Stimulated activated CD8-positive, alpha-beta memory T cell treated with anti-CD3 and anti-CD28 coated beads, Interleukin-12 subunit alpha, Interleukin-12 subunit beta, amount 100 ng/mL, for 24 hours (primary cell): ENCODE results near the gene HMCN1.
"Not testable (repeated sequence)": the region's sequence is repeated elsewhere in the genome, so short reads cannot be mapped to it uniquely, and the experiment has no call there.

ENCODE experiments used
- DNase-seq: peaks from one replicate; pipeline ENCODE4 v3.0.0-alpha.2; 2020; ENCODE audit errors: extremely low read depth

Gene HMCN1

DNA sequence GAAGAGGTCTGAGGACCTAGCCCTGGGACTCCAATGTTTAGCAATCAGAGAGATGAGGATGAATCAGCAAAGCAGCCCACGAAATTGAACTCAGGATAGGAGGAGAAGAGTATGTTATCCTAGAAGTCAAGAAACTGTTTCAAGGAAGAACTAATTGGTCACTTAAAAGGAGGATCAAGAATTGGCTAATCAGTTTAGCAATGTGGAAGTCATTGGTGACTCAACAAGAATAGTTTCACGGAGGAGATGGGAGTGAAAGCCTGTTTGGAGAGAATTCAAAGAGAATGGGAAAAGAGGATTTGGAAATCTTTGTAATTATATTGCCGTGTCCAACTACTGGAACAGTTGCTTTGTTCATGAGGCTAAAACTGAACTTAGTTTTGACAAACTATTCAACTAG lies 7.4 kb downstream of the HMCN1 start:
- DNase-seq, result no peak

GRCh38 chr1:185742403-185742802 lies 8.2 kb downstream of the HMCN1 start:
- DNase-seq, result no peak

DNA sequence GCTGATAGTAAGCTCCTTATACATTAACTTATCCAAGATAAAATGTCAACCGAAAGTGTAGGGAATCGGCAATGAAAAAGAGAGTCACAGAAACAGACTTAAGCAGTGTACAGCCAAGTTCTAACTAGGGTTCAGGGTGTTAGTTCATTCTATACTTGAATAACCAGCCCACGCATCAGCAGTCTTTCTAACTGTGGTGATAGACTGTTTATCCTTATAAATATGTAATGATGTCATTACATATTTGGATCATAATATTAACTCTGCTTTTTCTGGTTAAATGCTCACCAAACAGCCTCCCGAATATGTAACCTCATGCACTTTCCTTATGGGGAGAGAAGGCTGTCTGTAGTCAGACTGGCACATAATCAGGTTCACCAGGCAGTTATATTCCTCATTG lies 11.0 kb downstream of the HMCN1 start:
- no peak for DNase-seq

DNA sequence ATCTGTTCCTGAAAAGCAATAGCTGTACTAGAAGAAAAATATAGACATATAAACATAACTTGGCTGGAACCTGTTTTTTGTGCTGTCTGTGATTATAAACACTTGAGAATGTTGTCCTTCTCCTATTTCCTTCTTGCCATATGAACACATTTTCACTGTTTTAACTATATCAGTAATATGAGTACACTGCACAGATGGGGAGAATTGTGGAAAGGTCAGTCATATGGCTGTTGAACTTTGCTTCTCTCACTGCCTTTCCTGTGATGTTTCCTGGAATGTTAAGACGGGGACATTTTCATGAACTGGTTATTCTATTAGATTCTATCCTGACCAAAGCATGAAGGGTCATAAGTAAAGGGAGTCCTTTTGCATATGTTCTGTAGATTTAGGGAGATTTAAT lies 24.9 kb downstream of the HMCN1 start:
- no peak for DNase-seq

- no peak for DNase-seq
These were observed 27.6 kb downstream of the HMCN1 start for GRCh38 chr1:185761841-185762240.

GRCh38 chr1:185767508-185768120 lies 33.4 kb downstream of the HMCN1 start:
- no peak for DNase-seq

- DNase-seq, result no peak
These were observed 34.2 kb downstream of the HMCN1 start for GRCh38 chr1:185768371-185768770.

- DNase-seq, result no peak
These were observed 34.9 kb downstream of the HMCN1 start for GRCh38 chr1:185769136-185769535.

DNA sequence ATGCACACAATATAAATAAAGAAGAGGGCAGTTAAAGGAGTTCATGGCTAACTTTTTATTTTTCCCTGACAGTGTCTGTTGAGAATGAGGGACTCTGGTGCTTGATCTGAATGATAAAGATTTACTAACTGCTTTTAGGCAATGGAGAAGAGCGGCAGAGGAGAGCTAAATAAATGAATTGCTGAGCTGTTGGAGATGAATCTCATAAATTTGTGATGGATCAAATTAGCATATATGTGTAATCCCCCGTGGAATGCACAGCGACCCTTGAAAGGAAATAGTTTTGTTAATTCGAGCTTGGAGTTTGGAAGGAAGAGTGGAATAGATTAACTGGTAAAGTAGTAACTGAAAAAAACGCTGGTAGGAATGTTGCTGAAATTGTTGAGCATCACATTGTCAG lies 40.2 kb downstream of the HMCN1 start:
- DNase-seq, result no peak

DNA sequence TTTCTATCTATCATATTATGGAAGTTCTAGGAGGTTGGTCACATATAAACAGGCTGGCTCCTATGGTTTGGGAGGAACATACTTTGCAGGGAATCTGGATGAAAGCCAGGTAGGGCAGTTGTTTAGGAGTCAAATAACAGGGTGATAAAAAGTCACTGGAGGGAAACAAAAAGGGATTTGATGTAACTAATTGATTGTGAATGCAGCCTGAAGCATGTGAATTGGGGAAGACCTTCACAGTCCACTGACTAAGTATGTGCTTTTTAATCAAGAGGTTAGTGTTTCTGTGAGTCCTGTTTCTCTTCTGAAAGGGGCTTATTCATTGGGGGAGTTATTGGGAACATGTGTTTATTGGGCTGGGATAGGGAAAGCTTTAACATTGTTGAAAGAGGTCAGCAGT lies 41.3 kb downstream of the HMCN1 start:
- DNase-seq, result no peak

DNA sequence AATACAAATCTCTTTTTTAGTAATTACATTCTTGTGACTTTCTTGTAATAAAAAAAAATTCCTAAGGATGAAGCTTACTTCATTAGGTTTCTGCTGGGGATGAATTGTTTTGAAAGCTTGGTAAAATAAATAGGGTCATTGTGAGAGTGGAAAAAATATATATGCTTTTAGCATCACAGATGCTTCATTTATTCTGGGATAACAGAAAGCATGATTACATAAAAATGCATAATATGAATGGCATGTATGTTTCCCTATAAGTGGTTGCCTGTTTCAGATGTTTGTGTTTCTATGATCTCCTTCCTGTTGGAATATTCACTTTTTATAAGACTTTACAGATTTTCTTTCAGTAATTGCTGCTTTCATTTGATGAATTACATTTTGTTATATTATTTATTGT lies 42.3 kb downstream of the HMCN1 start:
- DNase-seq, result no peak

- DNase-seq, result not testable (repeated sequence)
These were observed 49.7 kb downstream of the HMCN1 start for GRCh38 chr1:185783860-185784259.

DNA sequence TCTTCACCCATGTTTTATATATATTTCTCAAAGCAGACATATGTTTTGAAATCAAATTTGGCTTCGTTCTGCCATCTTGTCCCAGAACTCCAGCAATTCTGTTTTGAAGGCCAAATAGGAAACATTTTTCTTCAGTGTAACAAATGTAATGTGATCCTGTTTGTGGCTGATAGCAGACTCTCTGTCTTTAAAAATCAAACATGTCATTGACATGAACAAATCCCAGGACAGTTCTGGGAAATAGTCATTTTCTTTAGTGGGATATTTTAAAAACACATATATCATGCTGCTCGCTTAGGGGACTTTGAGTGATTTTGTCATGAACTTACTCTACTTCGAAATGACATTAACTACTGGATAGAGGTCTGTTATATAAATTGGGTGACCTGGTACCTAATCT lies 51.4 kb downstream of the HMCN1 start:
- no peak for DNase-seq

DNA sequence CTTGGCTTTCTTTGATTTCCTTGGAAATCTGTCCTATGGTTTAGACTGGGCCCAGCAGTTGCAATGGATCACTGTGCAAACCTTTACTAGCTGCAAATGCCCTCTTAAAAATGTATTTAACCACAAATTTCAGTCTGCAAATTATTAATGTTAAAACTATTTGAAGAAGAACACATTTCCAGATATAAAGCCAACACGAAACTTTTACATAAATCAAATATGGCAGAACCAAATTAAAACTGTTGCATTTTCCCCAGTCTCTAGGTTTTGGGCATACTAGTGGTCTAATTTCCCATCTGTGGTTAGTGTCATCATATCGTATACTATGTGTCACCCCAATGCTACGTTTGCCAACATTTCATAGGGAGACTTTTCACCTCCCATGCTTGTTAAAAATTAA lies 52.3 kb downstream of the HMCN1 start:
- DNase-seq, result no peak

DNA sequence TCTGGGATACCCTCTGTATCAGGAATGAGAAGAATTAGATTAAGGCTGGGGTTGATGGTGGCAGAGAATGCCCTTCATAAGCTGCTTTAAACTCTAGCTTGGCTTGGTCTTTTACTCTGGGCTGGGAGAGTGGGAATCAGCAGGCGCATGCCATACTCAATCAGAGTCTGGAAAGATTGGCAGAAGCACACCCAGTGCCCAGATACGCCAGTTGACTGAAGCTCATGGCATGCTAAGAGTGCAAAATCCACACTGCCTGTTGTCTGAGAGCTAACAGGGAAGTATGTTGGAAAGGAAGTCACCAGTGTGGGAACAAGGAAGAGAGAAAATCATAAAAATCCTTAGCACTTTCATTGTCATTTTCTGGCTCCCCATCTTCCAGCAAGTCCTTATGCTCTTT lies 53.0 kb downstream of the HMCN1 start:
- DNase-seq, result no peak

- DNase-seq, result no peak
These were observed 54.2 kb downstream of the HMCN1 start for GRCh38 chr1:185788386-185788785.

DNA sequence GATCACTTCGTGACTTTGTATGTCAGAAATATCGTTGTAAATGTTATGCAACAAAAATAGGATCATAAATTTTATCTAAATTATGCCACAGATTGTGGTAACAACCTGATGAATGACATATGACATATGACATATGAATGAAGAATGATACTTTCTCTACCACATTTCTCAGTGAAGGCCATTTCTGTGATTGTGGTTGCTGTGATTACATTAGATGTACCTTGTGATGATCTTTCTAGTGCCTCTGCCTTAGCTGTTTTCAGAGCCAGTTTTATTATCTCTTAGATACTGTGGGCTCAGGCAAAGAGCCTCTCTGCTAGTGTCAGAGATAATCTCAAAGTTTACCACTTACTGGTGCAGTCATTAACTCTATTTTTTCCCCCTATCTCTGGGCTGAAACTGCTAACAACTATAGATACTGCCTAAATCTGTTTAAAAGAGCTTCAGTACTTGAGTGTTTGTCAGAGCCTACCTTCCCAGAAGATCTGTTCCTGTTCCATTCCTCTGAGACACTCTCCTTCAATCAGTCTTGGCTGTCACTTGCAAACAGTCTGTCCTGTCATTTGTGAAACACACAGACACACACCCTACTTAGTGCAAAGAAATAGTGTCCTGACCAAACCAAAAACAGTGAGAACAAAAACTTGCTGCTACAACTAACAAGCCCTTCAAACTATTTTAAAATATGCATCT lies 55.5 kb downstream of the HMCN1 start:
- DNase-seq, result no peak

DNA sequence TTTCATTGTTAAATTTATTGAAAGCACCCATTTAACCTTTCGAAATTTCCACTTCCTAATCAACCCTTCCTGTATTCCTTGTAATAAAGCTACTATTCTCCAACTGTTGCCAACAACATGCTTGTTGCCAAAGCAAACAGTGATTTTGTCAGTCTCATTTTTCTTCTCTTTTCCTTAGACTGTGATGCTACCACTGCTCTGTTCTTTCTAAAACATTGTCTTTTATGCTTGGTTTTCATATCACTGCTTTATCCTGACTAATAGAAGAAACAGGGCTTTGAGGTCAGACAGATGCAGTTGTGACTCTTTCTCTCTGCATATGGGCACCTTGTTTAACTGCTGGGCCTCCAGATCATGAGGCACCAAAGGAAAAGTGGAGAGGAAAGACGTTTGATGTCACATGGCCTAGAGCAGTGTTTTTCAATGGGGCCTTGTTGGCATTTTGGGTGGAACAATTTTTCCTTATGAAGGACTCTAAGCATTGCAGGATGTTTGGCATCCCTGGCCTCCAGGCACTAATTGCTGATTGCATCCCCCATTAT lies 56.1 kb downstream of the HMCN1 start:
- no peak for DNase-seq

GRCh38 chr1:185792040-185792439 lies 57.8 kb downstream of the HMCN1 start:
- DNase-seq, result no peak

- DNase-seq, result not testable (repeated sequence)
These were observed 60.3 kb downstream of the HMCN1 start for GRCh38 chr1:185794495-185794894.

DNA sequence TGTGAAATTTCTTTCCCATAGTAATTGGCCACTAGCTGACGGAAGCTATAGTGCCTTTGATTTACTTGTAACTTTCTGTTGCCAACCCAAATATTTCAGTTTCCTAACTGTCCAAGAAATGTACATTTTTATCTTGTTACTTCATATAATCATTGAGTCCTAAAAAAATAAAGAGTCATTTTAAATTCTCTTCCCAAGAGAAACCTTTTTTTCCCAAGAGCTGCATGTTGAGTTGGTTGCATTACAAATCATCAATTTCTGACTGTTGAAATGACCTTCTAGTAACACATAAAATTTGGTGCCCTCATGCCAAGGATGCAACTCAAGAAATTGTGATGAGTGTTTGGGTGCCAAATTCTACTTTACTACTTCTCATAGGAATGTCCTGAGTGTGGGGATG lies 61.0 kb downstream of the HMCN1 start:
- DNase-seq, result no peak

- DNase-seq, result no peak
These were observed 64.3 kb downstream of the HMCN1 start for GRCh38 chr1:185798505-185798904.

DNA sequence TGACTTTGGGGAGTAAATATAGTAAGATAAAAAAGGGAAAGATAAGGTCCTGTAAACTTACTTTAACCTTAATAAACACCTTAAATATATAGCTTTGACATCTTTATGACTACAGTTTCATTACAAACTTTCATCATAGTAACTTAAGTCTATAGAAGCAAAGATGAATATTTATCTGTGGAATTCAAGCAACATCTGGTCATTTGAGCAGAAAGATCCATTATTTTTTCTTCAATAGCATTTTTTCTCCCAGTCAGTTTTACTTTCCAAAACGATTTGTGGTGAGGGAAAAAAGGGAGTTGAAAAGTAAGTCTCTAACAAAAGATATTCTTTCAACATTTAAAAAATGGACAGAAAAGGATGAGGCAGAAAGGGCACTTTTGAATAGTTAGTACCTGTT lies 69.0 kb downstream of the HMCN1 start:
- DNase-seq, result no peak

GRCh38 chr1:185804206-185804605 lies 70.0 kb downstream of the HMCN1 start:
- no peak for DNase-seq
